AG04449 (cell line): ENCODE data around the gene LIN37.

ENCODE experiments used
- CTCF ChIA-PET: fragments of 350-600 bp; formaldehyde crosslinking; extraction: SDS; loops from one replicate; lab custom pipeline; 2021; ENCODE audit warnings: antibody characterized with exemption; lab: Yijun Ruan, JAX
- POLR2A ChIA-PET: fragments of 400-600, 350-600 bp; formaldehyde crosslinking; extraction: SDS; loops from one replicate; lab custom pipeline; 2020; ENCODE audit warnings: antibody characterized with exemption, inconsistent platforms; lab: Yijun Ruan, JAX
- DNase-seq: peaks from one replicate; pipeline ENCODE4 v3.0.0-alpha.2; 2010; ENCODE audit warnings: low read depth, low spot score
- H3K4me3 ChIP-seq: 2 replicates; pipeline ENCODE4 v1.5.1; 2011; ENCODE audit warnings: low read depth, mild to moderate bottlenecking, control low read depth, low read length
- CTCF ChIP-seq: IDR thresholded peaks from one replicate; pipeline ENCODE4 v1.5.1; 2011; ENCODE audit warnings: mild to moderate bottlenecking, moderate library complexity, low read length, control low read depth, inconsistent platforms; ENCODE audit not compliant: insufficient read depth; ENCODE audit errors: missing control alignments

Gene LIN37

DNA sequence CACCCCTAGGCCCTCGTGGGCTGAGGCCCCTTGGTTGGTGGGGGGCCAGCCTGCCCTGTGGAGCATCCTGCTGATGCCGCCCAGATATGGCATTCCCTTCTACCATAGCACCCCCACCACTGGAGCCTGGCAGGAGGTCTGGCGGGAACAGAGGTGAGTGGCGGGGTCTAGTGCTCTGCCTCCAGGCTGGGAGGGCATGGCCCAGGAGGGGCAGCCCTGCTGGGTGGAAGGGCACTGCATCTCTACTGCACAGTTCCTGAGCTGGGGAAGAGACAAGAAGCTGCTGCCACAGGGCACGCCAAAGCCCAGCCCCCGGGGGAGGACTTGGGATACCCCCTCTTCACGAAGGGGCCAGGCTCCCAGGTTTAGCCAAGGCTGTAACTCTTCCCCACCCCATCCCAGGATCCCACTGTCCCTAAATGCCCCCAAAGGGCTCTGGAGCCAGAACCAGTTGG lies 33.0 kb upstream of the LIN37 start:
- POLR2A ChIA-PET = no interaction called here
- DNase-seq = no peak
- CTCF ChIA-PET = interaction anchor here (0.9 to 5.4 kb wide), 10 partner anchors 11 to 167 kb away, joined by 3 to 23 read pairs (median 4); partner anchors contain the start of genes LIN37 and ZBTB32
- no peak overlapping the region for H3K4me3 ChIP-seq
- TF ChIP-seq CTCF = no peak

DNA sequence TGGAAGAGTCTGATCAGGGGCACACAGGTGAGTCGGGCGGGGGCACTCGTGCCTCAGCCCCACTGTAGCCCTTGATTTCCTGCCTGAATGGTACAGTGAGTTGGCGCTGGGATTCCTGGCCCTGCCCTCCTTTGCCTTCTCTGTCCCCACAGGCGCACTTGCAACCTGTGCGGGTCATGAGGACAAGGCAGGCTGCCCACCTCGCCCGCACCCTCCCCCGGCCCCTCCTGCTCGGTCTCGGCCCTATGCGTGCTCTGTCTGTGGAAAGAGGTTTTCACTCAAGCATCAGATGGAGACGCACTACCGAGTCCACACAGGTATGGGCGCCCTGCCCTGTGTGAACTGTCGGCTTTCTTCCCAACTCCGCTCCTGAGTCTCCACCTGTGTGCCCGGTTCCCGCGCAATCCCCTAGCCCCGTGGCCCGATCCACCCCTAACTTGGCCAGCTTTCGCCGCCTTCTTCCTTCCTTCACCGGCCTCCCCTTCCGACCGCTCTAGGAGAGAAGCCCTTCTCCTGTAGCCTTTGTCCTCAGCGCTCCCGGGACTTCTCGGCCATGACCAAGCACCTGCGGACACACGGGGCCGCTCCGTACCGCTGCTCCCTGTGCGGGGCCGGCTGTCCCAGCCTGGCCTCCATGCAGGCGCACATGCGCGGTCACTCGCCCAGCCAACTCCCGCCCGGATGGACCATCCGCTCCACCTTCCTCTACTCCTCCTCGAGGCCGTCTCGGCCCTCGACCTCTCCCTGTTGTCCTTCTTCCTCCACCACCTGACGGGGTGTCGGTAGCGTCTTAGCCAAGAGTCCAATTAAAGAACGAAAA lies 32.2 kb upstream of the LIN37 start:
- TF ChIP-seq CTCF = no peak
- ChIA-PET POLR2A (no interaction called here), CTCF (interaction anchor here (0.5 to 5.4 kb wide), 10 partner anchors 10 to 364 kb away, joined by 3 to 23 read pairs (median 4); partner anchors contain the start of gene LIN37)
- no peak for DNase-seq
- H3K4me3 ChIP-seq = peak overlapping the region; percentile 85

- H3K4me3 ChIP-seq = peak overlapping the region; percentile 85
- POLR2A ChIA-PET = no interaction called here
- DNase-seq = peak; percentile 62
- CTCF ChIA-PET = interaction anchor here (1.6 to 1.8 kb wide), 3 partner anchors 24 to 161 kb away, joined by 4 to 8 read pairs (median 4); no protein-coding TSS in a partner anchor
- peak; percentile 84 for TF ChIP-seq CTCF
These were observed 31.3 kb upstream of the LIN37 start for GRCh38 chr19:35716801-35717664.

DNA sequence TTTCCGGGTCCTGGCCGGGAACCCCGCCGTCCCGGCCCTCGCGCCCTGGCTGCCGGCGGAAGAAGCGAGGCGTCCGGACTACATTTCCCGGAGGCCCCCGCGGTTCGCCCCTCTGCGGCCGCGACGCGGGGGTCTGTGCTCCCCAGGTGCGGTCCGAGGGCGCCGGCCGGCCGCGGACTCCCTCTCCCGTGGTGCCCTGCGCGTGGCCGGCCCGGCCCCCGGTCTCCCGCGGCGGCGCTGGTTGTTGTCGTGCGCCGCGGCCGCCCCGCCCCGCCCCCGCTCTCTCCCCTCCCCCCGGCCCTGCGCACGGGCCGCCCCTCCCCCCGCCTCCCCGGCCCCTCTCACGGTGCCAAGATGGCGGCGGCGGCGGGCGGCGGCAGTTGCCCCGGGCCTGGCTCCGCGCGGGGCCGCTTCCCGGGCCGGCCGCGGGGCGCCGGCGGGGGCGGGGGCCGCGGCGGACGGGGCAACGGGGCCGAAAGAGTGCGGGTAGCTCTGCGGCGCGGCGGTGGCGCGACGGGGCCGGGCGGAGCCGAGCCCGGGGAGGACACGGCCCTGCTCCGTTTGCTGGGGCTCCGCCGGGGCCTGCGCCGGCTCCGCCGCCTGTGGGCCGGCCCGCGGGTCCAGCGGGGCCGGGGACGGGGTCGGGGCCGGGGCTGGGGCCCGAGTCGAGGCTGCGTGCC lies 30.6 kb upstream of the LIN37 start, which contains the start of gene KMT2B:
KMT2B (plus strand) TSS at position 339 of the 680 bp plus-strand sequence; CDS start at position 355, 16 bp downstream.
- H3K4me3 ChIP-seq = peak within 1 kb of the TSS; percentile 87
- DNase-seq = no peak
- ChIA-PET CTCF (interaction anchor here (1.1 to 1.8 kb wide), 4 partner anchors 10 to 30 kb away, joined by 3 to 8 read pairs (median 4); no protein-coding TSS in a partner anchor), POLR2A (interaction anchor here (1.5 kb wide), 1 partner anchor 23 kb away, joined by 4 read pairs; no protein-coding TSS in a partner anchor)
- TF ChIP-seq CTCF = no peak

DNA sequence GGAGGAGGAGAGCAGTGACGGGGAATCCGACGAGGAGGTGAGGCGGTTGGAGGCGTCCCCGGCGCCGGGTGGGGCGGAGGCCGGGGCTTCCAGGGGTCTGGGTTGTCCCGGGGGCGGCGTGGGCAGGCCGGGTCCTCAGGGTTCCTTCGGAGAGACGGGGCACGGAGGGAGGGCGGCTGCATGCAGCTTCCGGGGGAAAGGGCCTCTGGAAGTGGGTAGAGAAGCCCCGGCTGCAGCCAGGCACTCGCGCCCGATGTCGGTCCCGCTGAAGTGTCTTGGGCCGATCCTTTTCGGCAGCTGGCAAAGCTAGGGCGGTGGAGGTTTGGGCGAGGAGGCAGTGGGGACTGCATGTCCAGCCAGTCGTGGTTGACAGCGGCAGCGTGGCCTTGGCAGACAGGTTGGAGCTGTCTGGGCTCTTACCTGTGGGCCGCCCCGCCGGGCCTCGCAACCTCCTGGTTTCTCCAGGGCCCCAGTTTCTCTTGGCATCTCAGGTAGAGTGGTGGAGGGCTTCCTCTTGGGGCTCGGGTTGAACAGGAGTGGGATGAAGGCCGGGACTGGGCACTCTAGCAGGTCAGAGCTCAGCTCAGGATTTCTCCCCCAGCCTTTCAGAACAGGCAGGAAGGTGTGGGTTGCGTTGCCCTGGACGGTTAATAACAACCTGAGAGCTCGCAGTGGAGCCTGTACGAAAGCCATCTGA lies 29.9 kb upstream of the LIN37 start:
- peak overlapping the region; percentile 87 for H3K4me3 ChIP-seq
- DNase-seq = no peak
- ChIA-PET POLR2A (interaction anchor here (1.5 kb wide), 1 partner anchor 22 kb away, joined by 4 read pairs; no protein-coding TSS in a partner anchor), CTCF (interaction anchor here (0.9 to 1.8 kb wide), 5 partner anchors 10 to 166 kb away, joined by 3 to 8 read pairs (median 4); no protein-coding TSS in a partner anchor)
- TF ChIP-seq CTCF = no peak
